Left forelimb (tissue), 1 donor: Measurements from ENCODE around the gene CCL5.

Experiments
- DNase-seq: peaks from one replicate; pipeline ENCODE4 v3.0.0-alpha.2; 2018; ENCODE audit warnings: low spot score

The CCL5 gene

GRCh38 chr17:35879773-35880654 is at the start of gene CCL5:
Gene CCL5 (minus strand): TSS chr17:35880360.
- DNase-seq, result no peak

DNA sequence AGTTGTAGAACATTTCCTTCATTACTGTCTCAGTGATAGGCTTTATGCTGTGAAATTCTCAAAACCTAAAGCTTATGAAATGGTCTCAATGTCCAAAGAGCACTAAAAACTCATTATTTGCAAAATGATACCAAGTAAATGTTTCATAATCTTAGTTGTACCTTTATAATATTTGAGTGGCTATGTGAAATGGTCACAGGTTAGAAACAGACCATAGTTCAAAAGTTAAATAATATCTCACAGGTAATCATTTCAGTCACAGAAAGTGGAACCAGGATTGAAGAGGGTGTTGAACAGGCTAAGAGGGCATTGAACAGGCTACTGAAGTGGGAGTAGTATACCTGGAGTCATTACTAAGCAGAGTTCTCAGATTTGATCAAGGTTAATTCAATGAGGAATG is 47.6 kb upstream of the CCL5 start:
- DNase-seq, result no peak

DNA sequence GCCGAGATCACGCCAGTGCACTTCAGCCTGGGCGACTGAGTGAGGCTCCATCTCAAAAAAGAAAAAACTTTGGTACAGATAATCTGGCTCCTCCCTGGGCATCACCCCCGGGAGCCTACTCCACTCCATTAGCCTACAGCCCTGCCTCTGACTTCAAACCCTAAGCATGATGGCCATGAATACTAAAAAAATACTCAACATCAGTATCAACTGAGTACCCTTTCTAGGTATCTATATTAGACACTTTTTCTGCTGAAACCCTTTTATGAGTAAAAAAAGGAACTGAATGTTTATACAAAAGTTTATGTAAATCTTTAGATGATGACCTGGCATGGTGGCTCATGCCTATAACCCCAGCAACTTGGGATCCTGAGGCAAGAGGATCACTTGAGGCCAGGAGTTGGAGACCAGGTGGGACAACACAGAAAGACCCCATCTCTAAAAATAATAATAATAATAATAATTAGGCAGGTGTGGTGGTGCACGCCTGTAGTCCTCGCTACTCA is 43.5 kb upstream of the CCL5 start:
- no peak for DNase-seq

GRCh38 chr17:35920229-35920628 is 40.1 kb upstream of the CCL5 start:
- no peak for DNase-seq

DNA sequence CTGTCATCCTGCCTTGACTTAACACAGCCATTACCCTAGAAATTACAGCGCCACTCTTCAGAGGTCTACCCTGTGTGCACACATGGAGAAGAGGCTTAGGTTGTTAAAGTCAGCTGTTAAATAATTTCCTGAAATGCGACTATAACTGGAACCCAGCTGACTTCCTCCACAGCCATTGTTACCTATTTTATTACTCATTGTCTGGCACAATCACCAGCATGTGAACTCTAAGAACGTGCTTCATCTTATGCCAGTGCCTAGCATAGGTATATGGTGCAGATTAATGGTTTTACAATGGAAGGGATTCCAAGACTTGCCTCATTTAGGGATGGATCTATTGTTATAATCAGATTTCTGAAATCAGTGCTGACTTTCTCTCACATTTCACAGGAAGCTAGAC is 38.5 kb upstream of the CCL5 start:
- no peak for DNase-seq

GRCh38 chr17:35917519-35918213 is 37.5 kb upstream of the CCL5 start:
- no peak for DNase-seq

GRCh38 chr17:35915153-35915964 is 35.2 kb upstream of the CCL5 start:
- DNase-seq, result no peak

- DNase-seq, result no peak
These were observed 34.2 kb upstream of the CCL5 start for GRCh38 chr17:35914354-35914753.

- DNase-seq, result no peak
These were observed 33.4 kb upstream of the CCL5 start for GRCh38 chr17:35913609-35914008.

DNA sequence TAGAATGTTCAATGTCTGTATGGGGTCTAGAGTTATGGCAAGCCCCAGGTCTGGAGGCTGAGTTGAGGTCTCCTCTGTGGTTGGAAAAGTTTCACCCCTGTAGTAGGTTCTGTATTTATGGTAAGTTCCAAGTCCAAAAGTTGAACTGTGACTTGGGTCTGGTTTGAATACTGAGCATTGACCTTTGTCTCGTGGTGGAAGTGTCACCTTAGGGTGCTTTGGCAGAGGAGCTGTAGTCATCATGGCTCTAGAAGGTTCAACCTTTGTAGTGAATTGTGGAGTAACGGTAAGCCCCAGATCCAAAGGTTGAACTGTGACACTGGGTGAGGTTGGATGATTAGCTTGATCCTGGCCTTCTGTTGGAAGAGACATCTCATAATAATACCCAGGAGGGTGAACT is 32.8 kb upstream of the CCL5 start:
- no peak for DNase-seq

DNA sequence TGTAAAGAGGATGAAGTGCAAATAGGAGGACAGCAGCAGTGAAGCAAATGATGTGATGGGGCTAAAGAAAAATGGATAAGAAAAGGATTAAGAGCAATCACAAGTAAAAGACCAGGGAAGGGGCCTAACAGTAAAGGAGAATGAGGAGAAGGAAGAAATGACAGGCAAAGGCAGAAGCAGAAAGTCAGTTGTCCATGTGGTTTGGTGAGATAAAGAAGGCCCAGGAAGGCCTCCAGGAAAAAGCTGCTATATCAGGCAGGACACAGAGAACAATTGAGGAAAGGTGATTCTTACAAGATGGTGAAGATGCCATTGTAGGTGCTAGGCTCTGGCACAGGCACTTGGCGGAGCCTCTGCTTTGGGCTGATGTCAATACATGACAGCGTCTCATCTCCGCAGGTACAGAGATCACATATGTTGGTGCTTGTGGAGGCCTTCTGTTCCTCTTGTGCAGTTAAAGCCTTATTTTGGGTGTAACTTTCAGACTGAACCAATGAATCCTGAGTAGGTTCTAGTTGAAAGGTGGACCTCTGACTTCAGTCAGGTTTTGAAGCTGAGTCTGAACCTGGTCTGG is 32.3 kb upstream of the CCL5 start:
- no peak for DNase-seq

DNA sequence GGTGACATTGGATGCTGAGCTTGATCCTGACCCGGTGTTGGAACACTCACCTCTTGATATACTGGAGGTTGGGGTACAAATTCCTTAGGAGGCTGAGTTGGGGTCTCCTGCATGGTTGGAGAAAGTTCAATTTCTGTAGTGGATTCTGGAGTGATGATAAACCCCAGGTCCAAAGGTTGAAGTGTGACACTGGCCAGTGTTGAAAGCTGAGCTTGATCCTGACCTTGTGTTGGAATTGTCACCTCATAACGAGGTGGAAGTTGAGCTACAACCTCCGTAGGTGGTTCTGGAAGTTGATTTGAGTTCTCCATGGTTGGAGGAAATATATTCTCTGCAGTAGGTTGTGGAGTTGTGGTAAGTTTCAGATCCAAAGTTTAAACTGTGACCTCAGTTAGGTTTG is 29.2 kb upstream of the CCL5 start:
- no peak for DNase-seq

DNA sequence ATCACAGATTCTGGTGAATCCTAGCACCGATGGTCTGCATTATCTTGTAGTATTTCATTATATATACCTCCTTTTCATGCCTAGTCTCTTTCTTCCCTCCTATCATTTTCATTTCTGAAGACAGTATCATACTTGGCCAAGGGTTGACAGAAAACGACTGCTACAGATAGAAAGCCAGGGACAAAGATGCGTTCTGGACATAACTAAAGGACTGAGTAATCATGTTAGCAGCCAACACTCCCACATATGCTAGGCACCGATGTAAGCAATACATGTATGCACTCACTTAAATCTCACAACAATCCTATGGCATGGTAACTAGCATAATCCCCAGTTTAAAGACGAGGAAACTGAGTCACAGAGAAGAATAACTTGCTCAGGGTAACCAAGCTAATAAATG is 27.5 kb upstream of the CCL5 start:
- DNase-seq, result no peak

- no peak for DNase-seq
These were observed 26.9 kb upstream of the CCL5 start for GRCh38 chr17:35906926-35907637.

- no peak for DNase-seq
These were observed 26.2 kb upstream of the CCL5 start for GRCh38 chr17:35906191-35906925.

DNA sequence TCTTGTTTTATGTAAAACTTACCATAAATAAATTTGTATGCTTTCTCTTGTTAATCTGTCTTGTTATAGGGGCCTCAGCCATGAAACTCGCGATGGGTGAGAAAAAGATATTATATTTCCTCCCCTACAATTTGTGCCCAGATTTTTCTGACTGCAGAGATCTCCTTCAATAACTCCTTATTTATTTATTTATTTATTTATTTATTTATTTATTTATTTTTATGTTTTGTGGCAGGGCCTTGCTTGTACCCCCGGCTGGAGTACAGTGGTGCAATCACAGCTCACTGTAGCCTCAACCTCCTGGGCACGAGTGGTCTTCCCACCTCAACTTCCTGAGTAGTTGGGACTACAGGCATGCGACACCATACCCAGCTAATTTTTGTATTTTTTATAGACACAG is 23.3 kb upstream of the CCL5 start:
- DNase-seq, result no peak

DNA sequence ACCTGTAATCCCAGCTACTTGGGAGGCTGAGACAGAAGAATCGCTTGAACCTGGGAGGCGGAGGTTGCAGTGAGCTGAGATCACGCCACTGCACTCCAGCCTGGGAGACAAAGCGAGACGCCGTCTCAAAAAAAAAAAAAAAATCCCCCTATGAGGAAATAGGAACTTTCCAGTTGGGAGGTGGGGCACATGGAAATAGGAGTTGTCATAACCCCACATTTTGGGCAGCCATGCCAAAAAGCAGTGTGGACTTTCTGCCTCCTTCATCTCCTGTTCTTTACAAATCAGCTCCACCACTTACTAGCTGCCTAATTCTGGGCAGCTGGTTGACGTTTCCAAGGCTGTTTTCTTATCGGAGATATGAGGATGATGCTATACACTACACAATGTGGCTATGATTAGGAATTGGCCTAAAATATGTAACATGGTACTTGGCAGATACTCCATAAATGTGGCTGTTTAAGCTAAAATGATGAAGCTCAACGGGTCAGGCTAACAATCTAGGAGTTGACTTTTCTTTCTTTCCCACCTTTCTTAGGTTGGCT is 21.5 kb upstream of the CCL5 start:
- no peak for DNase-seq

DNA sequence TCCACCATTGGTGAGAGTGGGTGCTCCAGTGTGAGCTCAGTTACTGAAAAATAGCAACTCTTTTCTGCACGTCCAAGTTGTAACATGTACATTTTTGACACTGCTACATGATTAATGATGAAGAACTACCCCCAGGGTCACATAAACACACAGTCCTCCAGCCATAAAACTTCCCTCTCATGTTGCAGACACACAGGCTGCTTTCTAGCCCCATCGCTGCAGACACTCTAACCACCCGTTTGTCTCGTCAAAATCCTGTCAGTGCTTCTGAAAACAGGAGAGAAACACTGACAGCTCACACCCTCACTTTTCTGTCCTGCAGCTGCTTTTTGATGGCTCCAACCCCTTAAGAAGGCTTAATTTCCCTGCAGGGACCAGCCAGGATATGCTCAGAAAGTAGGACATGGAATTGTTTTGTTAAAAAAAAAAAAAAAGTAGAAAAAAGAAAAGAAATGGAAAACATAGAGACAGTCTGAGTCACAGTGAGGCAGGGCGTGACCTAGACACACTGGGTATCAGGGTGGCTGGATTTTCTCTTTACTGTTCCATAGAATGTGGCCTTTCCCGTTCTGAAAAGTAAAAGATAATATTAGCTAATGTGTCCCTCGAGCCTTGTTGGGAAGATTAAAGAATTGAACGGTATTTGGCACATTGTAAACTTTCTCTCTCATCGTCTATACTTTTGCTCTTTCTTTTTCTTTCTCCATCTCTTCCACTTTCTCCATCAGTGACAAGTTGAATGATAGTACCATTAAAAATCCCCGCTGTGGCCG is 20.7 kb upstream of the CCL5 start:
- DNase-seq, result no peak

DNA sequence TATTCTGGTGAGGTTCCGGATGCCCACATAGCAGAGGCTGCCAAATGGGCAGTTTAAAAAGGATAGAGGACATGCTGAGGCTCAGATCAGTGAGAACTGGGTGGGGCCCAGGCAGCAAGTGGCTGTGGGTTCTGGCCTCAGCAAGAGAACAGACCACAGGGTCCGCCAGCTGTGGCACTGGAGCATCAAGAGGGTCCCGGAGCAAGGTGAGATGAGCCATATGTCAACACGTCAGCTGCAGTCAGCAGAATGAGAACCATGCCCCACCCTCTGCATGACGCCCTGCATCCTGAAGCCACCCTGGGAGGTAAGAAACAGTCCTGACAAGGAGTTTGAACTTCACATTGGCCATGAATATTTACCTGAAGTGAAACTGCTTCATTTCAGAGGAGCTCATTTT is 20.1 kb upstream of the CCL5 start:
- no peak for DNase-seq
